ENCODE measurements around the gene TNRC6A.

DNA sequence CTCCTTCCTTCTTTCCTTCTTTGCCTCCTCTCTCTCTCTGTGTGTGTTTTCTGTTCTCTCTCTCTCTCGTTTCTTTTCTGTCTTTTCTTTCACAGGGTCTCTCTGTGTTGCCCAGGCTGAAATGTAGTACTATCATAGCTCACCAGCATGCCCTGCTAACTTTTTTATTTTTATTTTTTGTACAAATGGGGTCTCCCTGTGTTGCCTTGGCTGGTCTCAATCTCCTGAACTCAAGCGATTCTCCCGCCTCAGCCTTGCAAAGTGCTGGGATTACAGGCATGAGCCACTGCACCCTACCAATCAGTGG lies 117.9 kb downstream of the TNRC6A start:
- TF ChIP-seq, protein P1, sequence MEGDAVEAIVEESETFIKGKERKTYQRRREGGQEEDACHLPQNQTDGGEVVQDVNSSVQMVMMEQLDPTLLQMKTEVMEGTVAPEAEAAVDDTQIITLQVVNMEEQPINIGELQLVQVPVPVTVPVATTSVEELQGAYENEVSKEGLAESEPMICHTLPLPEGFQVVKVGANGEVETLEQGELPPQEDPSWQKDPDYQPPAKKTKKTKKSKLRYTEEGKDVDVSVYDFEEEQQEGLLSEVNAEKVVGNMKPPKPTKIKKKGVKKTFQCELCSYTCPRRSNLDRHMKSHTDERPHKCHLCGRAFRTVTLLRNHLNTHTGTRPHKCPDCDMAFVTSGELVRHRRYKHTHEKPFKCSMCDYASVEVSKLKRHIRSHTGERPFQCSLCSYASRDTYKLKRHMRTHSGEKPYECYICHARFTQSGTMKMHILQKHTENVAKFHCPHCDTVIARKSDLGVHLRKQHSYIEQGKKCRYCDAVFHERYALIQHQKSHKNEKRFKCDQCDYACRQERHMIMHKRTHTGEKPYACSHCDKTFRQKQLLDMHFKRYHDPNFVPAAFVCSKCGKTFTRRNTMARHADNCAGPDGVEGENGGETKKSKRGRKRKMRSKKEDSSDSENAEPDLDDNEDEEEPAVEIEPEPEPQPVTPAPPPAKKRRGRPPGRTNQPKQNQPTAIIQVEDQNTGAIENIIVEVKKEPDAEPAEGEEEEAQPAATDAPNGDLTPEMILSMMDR (IDR thresholded peaks at IDR 0.05): no peak
- TF ChIP-seq EZH2phosphoT487 (IDR thresholded peaks at IDR 0.05): no peak
